Measurements from ENCODE around the gene VPS11.

DNA sequence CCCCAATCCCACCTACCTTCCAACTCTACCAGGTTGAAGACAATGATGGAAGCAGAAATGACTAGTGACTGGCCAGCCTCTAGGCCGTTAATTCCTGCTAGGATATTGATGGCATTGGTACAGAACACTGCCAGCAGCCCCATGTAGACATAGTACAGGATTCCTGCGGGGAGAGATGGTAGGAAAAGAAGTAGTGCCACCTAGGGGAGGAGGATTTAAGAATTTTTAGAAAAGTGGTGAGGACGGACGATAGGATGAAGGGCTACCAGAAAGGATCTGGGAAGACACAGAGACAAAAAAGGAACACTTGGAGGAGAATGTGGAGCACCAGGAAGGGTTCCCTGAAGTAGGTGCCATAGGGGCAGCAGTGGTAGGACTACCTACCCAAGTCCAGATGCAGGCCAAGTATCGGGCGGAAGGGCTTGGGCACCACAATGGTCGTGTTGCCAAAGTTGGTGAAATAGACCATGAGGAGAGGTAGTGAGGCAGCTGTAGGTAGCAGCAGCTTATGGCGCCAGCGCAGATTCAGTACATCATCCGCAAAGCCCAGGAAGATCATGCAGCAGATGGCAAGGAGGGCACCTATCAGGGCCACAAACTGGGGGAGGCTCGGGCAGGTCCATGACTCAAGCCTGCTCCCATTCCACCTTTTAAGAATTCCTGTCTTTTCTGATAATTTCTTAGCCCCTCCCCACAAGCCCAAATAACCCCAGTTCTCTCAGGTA is 32.8 kb downstream of the VPS11 start:
- TF ChIP-seq CTCF (IDR thresholded peaks at IDR 0.05; ENCODE audit: low read length) (peak; percentile 54), EZH2phosphoT487 (IDR thresholded peaks at IDR 0.05; ENCODE audit: low read length) (no peak), EZH2 (optimal IDR thresholded peaks at IDR 0.05; ENCODE audit: low read depth, low read length) (no peak)

All from MM.1S (cell line).